K562 (cell line): Measurements from ENCODE around the gene ACER1. TPM values are rescaled to one million over a fixed set of nuclear protein-coding genes. Genes with fewer than 3 reads are reported as not detected.
A peak's percentile ranks its signal among the peaks of the same experiment; 100 is the strongest.

ENCODE experiments used
- ARID1B ChIP-seq: fragments of 450-650 bp; IDR thresholded peaks from 2 replicates; pipeline ENCODE4 v1.6.1; 2016; ENCODE audit warnings: antibody characterized with exemption, mild to moderate bottlenecking, inconsistent platforms
- ASH1L ChIP-seq: fragments of 450-650 bp; IDR thresholded peaks from 2 replicates; pipeline ENCODE4 v1.6.1; 2018; ENCODE audit warnings: borderline replicate concordance, mild to moderate bottlenecking, low read depth; ENCODE audit not compliant: partially characterized antibody
- CTBP1 ChIP-seq: fragments of 450-650 bp; IDR thresholded peaks from 2 replicates; pipeline ENCODE4 v1.6.1; 2016; ENCODE audit warnings: borderline replicate concordance
- ELF4 ChIP-seq: fragments of 450-650 bp; formaldehyde crosslinking; IDR thresholded peaks from 2 replicates; pipeline ENCODE4 v1.4.0; 2022; ENCODE audit warnings: missing genetic modification characterization
- ESRRB ChIP-seq: fragments of 250-450 bp; sonication (Bioruptor Pico); IDR thresholded peaks from 2 replicates; pipeline ENCODE4 v1.5.0; 2020; ENCODE audit warnings: mild to moderate bottlenecking, moderate library complexity, borderline replicate concordance
- GTF2E2 ChIP-seq: fragments of 200-800 bp; sonication (Bioruptor generic); IDR thresholded peaks from 2 replicates; pipeline ENCODE4 v1.6.1; 2016; ENCODE audit warnings: missing genetic modification characterization, missing compliant biosample characterization
- MAZ ChIP-seq, 2 experiments: fragments of 450-650 bp in 1 of 2; sonication (generic) in 1 of 2; formaldehyde crosslinking; IDR thresholded peaks in 1 of 2; conservative IDR thresholded peaks in 1 of 2; 2 replicates each; pipeline versions ENCODE4 v1.4.0 to v1.5.0; 2020; ENCODE audit warnings: mild to moderate bottlenecking in 1 of 2, missing genetic modification reagents in 1 of 2
- MXI1 ChIP-seq: IDR thresholded peaks from 2 replicates; pipeline ENCODE4 v1.6.1; 2011; ENCODE audit warnings: low read depth, mild to moderate bottlenecking, improper control_type of control experiment, low read length
- NFATC3 ChIP-seq: fragments of 450-650 bp; IDR thresholded peaks from 2 replicates; pipeline ENCODE4 v1.6.1; 2017; ENCODE audit warnings: mild to moderate bottlenecking
- PHF8 ChIP-seq: fragments of 200-600 bp; sonication (generic); IDR thresholded peaks from 2 replicates; pipeline ENCODE4 v1.6.1; 2012; ENCODE audit warnings: mixed run types, mild to moderate bottlenecking, inconsistent platforms, low read length, moderate library complexity, borderline replicate concordance
- RBFOX2 ChIP-seq: fragments of 200-400 bp; formaldehyde crosslinking; IDR thresholded peaks from 2 replicates; pipeline ENCODE4 v1.6.1; 2017; ENCODE audit warnings: low read depth, mild to moderate bottlenecking, low read length, moderate library complexity
- SMARCA4 ChIP-seq: fragments of 450-650 bp; IDR thresholded peaks from 2 replicates; pipeline ENCODE4 v1.6.1; 2016
- SMARCE1 ChIP-seq: fragments of 450-650 bp; IDR thresholded peaks from 2 replicates; pipeline ENCODE4 v1.7.1; 2016; ENCODE audit warnings: mild to moderate bottlenecking
- TCF3 ChIP-seq: sonication (generic); formaldehyde crosslinking; IDR thresholded peaks from 2 replicates; pipeline ENCODE4 v1.4.0; 2020; ENCODE audit warnings: mild to moderate bottlenecking, missing genetic modification reagents
- TEAD4 ChIP-seq, 2 experiments: sonication (generic) in 1 of 2; formaldehyde crosslinking in 1 of 2; IDR thresholded peaks; 2 replicates each; pipeline versions ENCODE4 v1.6.1 to v1.8.0; 2012 to 2022; ENCODE audit warnings: borderline replicate concordance in 1 of 2, inconsistent platforms in 1 of 2, low read length in 1 of 2, mild to moderate bottlenecking in 1 of 2, missing genetic modification reagents in 1 of 2
- ZNF274 ChIP-seq: IDR thresholded peaks from 2 replicates; pipeline ENCODE4 v1.6.1; 2011; ENCODE audit warnings: low read depth, mild to moderate bottlenecking, low read length, moderate library complexity, borderline replicate concordance
- ZNF57 ChIP-seq: fragments of 450-650 bp; formaldehyde crosslinking; IDR thresholded peaks from 2 replicates; pipeline ENCODE4 v1.4.0; 2020; ENCODE audit warnings: mild to moderate bottlenecking, moderate library complexity
- ZNF639 ChIP-seq, 2 experiments: fragments of 200-800 bp in 1 of 2; sonication (Bioruptor generic) in 1 of 2; sonication (generic) in 1 of 2; formaldehyde crosslinking in 1 of 2; IDR thresholded peaks in 1 of 2; conservative IDR thresholded peaks in 1 of 2; 2 replicates each; pipeline versions ENCODE4 v1.5.0 to v1.6.1; 2016 to 2020; ENCODE audit warnings: missing compliant biosample characterization in 1 of 2, missing genetic modification characterization in 1 of 2, missing genetic modification reagents in 1 of 2
- ZNF695 ChIP-seq: fragments of 450-650 bp; formaldehyde crosslinking; IDR thresholded peaks from 2 replicates; pipeline ENCODE4 v1.4.0; 2020; ENCODE audit warnings: mild to moderate bottlenecking, moderate library complexity
- polyA plus RNA-seq, 8 experiments: library from polyadenylated mRNA; depleted of rRNA in 4 of 8; stranded (reverse) in 5 of 8; unstranded in 3 of 8; fragments of >200 nt; fragmentation: Nextera tagmentation in 2 of 8; fragmentation: Illumina TruSeq in 1 of 8; extraction: Ambion mirVana in 2 of 8; extraction: Trizol in 1 of 8; gene quantifications; 2 replicates each; pipeline versions ENCODE4 v1.2.1 to v1.2.3, GENCODE V29; 2011 to 2014; ENCODE audit warnings: inconsistent platforms in 1 of 8, missing spikeins in 1 of 8
- total RNA-seq, 7 experiments: library from RNA; depleted of rRNA in 6 of 7; stranded (reverse); fragments of >200 nt in 6 of 7; fragmentation: Illumina TruSeq in 2 of 7; extraction: Trizol in 2 of 7; gene quantifications; 2 replicates each; pipeline versions ENCODE4 v1.2.1 to v1.2.3, GENCODE V29; 2011 to 2021; ENCODE audit warnings: low replicate concordance in 1 of 7

Gene ACER1
- total and polyA plus RNA-seq, 9 of the 15 experiments (the other 6 are each of a cell fraction or from before 2014, with no cell fraction given): not detected

GRCh38 chr19:6271721-6272410, 61.5 kb downstream of the ACER1 start (continued):
- TF ChIP-seq ZNF639 (CRISPR knock-in tag; conservative IDR thresholded peaks at IDR 0.05 in 1 of 2, IDR thresholded peaks at IDR 0.05 in 1 of 2) (peak in 1 of 2 experiments; percentile 50; a peak in 1 of 4 replicates), ARID1B (0 out of 2 replicates have a peak, but pooled peaks have one; percentile 20), ESRRB (no peak), ZNF57 (no peak), MXI1 (peak; percentile 12; the same call in 1 of the 2 replicates), SMARCE1 (no peak), GTF2E2 (tag) (no peak), ELF4 (CRISPR knock-in tag) (no peak), ZNF274 (no peak), PHF8 (no peak; the same call in 1 of the 2 replicates), SMARCA4 (0 out of 2 replicates have a peak, but pooled peaks have one; percentile 22), TCF3 (CRISPR knock-in tag) (no peak; the same call in 1 of the 2 replicates), NFATC3 (no peak), MAZ (CRISPR knock-in tag; conservative IDR thresholded peaks at IDR 0.05 in 1 of 2, IDR thresholded peaks at IDR 0.05 in 1 of 2) (peak; percentile 26 to 41; a peak in 2 of 4 replicates), ASH1L (no peak), CTBP1 (peak; percentile 47; the same call in 1 of the 2 replicates), RBFOX2 (peak; percentile 43), TEAD4 (IDR thresholded peaks at IDR 0.05; ENCODE audit: low read length) (0 out of 2 replicates have a peak, but pooled peaks have one; percentile 16), TEAD4 (CRISPR knock-in tag; IDR thresholded peaks at IDR 0.05; ENCODE audit: borderline replicate concordance) (no peak), ZNF695 (CRISPR knock-in tag) (no peak)
